ENCODE results near the gene DPP7.

Gene DPP7

GRCh38 chr9:137109250-137110146 is 5.0 kb downstream of the DPP7 start:
- Mint-ChIP-seq H3K9me3 (no peaks in the 10 kb centered on the region), H3K36me3 (ENCODE audit: low read depth) (no peaks in the 10 kb centered on the region), H3K4me1 (no peaks in the 10 kb centered on the region), H3K4me3 (no peak overlapping the region), H3K27me3 (ENCODE audit: low read depth, poor library complexity) (peaks cover 11% of the 10 kb centered on the region), H3K27ac (no peak overlapping the region)
- DNase-seq: no peak
- TF ChIP-seq CTCF (IDR thresholded peaks at IDR 0.05): no peak

- no peaks in the 10 kb centered on the region for H3K9me3 Mint-ChIP-seq
- DNase-seq: no peak
- H3K36me3 Mint-ChIP-seq (ENCODE audit: low read depth): no peaks in the 10 kb centered on the region
- H3K4me1 Mint-ChIP-seq: no peaks in the 10 kb centered on the region
- H3K27me3 Mint-ChIP-seq (ENCODE audit: low read depth, poor library complexity): peaks cover 11% of the 10 kb centered on the region
- no peak for TF ChIP-seq CTCF (IDR thresholded peaks at IDR 0.05)
- H3K27ac Mint-ChIP-seq: no peak overlapping the region
- no peak overlapping the region for H3K4me3 Mint-ChIP-seq
Observed at GRCh38 chr9:137108608-137109249, 5.8 kb downstream of the DPP7 start.

GRCh38 chr9:137107982-137108381 is 6.6 kb downstream of the DPP7 start:
- H3K4me3 Mint-ChIP-seq: no peak overlapping the region
- H3K27me3 Mint-ChIP-seq (ENCODE audit: low read depth, poor library complexity): peaks cover 3% of the 10 kb centered on the region
- no peaks in the 10 kb centered on the region for H3K9me3 Mint-ChIP-seq
- H3K27ac Mint-ChIP-seq: no peak overlapping the region
- H3K4me1 Mint-ChIP-seq: no peaks in the 10 kb centered on the region
- no peak for DNase-seq
- TF ChIP-seq CTCF (IDR thresholded peaks at IDR 0.05): no peak
- no peaks in the 10 kb centered on the region for H3K36me3 Mint-ChIP-seq (ENCODE audit: low read depth)

GRCh38 chr9:137107312-137107921 is 7.1 kb downstream of the DPP7 start:
- Mint-ChIP-seq H3K27ac (no peak overlapping the region), H3K4me1 (no peaks in the 10 kb centered on the region), H3K9me3 (no peaks in the 10 kb centered on the region), H3K27me3 (ENCODE audit: low read depth, poor library complexity) (no peaks in the 10 kb centered on the region), H3K4me3 (no peak overlapping the region), H3K36me3 (ENCODE audit: low read depth) (no peaks in the 10 kb centered on the region)
- no peak for TF ChIP-seq CTCF (IDR thresholded peaks at IDR 0.05)
- no peak for DNase-seq

GRCh38 chr9:137106662-137107250 is 7.8 kb downstream of the DPP7 start:
- no peaks in the 10 kb centered on the region for H3K27me3 Mint-ChIP-seq (ENCODE audit: low read depth, poor library complexity)
- H3K4me3 Mint-ChIP-seq: no peak overlapping the region
- TF ChIP-seq CTCF (IDR thresholded peaks at IDR 0.05): no peak
- no peak overlapping the region for H3K27ac Mint-ChIP-seq
- no peaks in the 10 kb centered on the region for H3K4me1 Mint-ChIP-seq
- H3K9me3 Mint-ChIP-seq: no peaks in the 10 kb centered on the region
- H3K36me3 Mint-ChIP-seq (ENCODE audit: low read depth): no peaks in the 10 kb centered on the region
- DNase-seq: no peak

Data from nephron progenitor cell (in vitro differentiated cells).